ENCODE data around the gene KRTAP10-9. TPM values are rescaled to one million over a fixed set of nuclear protein-coding genes. Genes with fewer than 3 reads are reported as not detected.

Gene KRTAP10-9
- total RNA-seq, 1 experiment from 2014 or later = not detected

DNA sequence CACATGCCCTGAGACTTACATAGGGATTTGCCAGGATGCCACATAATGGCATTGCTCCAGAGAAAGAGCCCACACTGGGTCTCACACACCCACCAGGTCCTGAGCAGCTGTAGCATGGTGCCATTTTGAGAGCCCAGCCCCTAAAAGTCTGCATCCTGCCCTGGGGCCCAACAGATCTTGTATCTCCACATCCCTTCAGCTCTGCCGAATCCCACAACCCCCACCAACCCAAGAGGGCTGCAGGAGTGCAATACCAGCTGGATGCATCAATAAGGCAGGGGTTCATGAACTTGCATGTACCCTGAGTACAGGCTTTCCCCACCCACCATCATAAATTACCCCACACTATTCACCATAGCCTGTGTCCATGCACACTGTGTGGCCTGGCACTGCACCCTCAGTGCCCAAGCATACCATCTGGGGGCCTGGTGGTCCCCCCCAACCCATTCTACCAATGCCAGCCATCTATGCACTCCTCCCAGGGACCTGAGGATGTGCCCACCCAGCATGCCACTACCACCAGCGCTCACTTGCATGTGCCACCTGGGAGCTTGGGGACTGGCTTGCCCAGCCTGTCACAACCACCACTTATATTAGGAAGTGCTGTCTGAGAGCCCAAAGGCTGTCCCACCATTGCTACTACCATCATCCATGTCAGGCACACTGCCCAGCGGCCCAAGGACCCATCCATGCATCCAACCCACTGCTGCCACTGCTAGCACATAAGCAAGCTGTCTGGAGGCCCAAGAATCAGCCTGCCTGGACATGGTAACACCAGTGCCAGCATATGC is 43.9 kb downstream of the KRTAP10-9 start:
- Histone ChIP-seq H3K36me3 (ENCODE audit: insufficient read depth, low read length, poor library complexity, severe bottlenecking) (no peaks in the 10 kb centered on the region), H3K9me3 (ENCODE audit: low read depth, low read length, poor library complexity, severe bottlenecking) (peaks cover 28% of the 10 kb centered on the region), H3K27ac (ENCODE audit: low read depth, low read length, poor library complexity, severe bottlenecking) (no peak overlapping the region), H3K4me3 (ENCODE audit: low read depth, low read length, poor library complexity, severe bottlenecking) (no peak overlapping the region), H3K4me1 (ENCODE audit: insufficient read depth, low read length, poor library complexity, severe bottlenecking) (no peaks in the 10 kb centered on the region), H3K27me3 (replicated peaks; ENCODE audit: insufficient read depth, low read depth, low read length, poor library complexity) (no peaks in the 10 kb centered on the region)
- BruUV-seq (replicated peaks) = no TSS peak
- intact Hi-C loops (cut with micrococcal nuclease; ENCODE audit: unreplicated experiment) = no loop called here
- ChIA-PET POLR2A (ENCODE audit: low non-redundant PET) (no interaction called here), CTCF (no interaction called here)
- TF ChIP-seq, protein P1, sequence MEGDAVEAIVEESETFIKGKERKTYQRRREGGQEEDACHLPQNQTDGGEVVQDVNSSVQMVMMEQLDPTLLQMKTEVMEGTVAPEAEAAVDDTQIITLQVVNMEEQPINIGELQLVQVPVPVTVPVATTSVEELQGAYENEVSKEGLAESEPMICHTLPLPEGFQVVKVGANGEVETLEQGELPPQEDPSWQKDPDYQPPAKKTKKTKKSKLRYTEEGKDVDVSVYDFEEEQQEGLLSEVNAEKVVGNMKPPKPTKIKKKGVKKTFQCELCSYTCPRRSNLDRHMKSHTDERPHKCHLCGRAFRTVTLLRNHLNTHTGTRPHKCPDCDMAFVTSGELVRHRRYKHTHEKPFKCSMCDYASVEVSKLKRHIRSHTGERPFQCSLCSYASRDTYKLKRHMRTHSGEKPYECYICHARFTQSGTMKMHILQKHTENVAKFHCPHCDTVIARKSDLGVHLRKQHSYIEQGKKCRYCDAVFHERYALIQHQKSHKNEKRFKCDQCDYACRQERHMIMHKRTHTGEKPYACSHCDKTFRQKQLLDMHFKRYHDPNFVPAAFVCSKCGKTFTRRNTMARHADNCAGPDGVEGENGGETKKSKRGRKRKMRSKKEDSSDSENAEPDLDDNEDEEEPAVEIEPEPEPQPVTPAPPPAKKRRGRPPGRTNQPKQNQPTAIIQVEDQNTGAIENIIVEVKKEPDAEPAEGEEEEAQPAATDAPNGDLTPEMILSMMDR (conservative IDR thresholded peaks at IDR 0.05; ENCODE audit: low read depth, low read length) = no peak
- TF ChIP-seq EZH2 (IDR thresholded peaks at IDR 0.05; ENCODE audit: borderline replicate concordance, low read depth, low read length, poor library complexity, severe bottlenecking) = no peak
- no peak for DNase-seq (ENCODE audit: low spot score)

DNA sequence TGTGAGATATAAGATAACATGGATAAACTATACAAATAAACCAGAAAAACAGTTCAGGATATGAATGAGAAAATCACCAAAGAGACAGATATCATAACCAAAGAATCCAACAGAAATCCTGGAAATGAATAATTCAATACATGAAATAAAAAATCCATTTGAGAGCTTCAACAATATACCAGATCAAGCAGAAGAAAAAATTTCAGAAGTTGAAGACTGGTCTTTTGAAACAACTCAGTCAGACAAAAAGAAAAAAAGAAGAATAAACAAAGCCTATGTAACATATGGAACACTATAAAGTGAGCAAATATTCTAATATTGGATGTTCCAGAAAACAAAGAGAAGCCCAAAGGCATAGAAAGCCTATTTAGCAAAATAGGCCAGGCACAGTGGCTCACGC is 45.0 kb downstream of the KRTAP10-9 start:
- no peaks in the 10 kb centered on the region for H3K36me3 ChIP-seq (ENCODE audit: insufficient read depth, low read length, poor library complexity, severe bottlenecking)
- H3K4me3 ChIP-seq (ENCODE audit: low read depth, low read length, poor library complexity, severe bottlenecking) = no peak overlapping the region
- TF ChIP-seq EZH2 (IDR thresholded peaks at IDR 0.05; ENCODE audit: borderline replicate concordance, low read depth, low read length, poor library complexity, severe bottlenecking) = no peak
- TF ChIP-seq, protein P1 (conservative IDR thresholded peaks at IDR 0.05; ENCODE audit: low read depth, low read length) = no peak
- POLR2A ChIA-PET (ENCODE audit: low non-redundant PET) = no interaction called here
- CTCF ChIA-PET = no interaction called here
- DNase-seq (ENCODE audit: low spot score) = no peak
- BruUV-seq (replicated peaks) = no TSS peak
- no peak overlapping the region for H3K27ac ChIP-seq (ENCODE audit: low read depth, low read length, poor library complexity, severe bottlenecking)
- H3K27me3 ChIP-seq (replicated peaks; ENCODE audit: insufficient read depth, low read depth, low read length, poor library complexity) = no peaks in the 10 kb centered on the region
- H3K9me3 ChIP-seq (ENCODE audit: low read depth, low read length, poor library complexity, severe bottlenecking) = peaks cover 28% of the 10 kb centered on the region
- H3K4me1 ChIP-seq (ENCODE audit: insufficient read depth, low read length, poor library complexity, severe bottlenecking) = no peaks in the 10 kb centered on the region
- intact Hi-C loops (cut with micrococcal nuclease; ENCODE audit: unreplicated experiment) = no loop called here

DNA sequence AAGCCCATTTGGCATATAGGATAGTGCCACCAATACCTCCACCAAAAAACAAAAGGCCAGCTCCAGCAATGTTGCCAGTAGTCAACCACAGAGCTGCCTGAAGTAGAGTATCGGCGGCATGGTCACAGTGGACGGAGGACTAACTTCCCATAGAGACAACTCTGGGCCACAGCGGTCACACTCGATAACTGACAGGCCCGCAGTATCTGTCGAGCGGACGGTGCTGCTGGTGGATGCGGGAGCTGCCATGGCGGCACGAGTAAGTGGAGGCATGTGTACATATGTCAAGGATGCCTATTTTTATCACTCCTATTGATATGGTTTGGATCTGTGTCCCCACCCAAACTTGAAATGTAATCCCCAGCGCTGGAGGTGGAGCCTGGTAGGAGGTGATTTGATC is 51.0 kb downstream of the KRTAP10-9 start:
- Histone ChIP-seq H3K9me3 (ENCODE audit: low read depth, low read length, poor library complexity, severe bottlenecking) (peaks cover 8% of the 10 kb centered on the region), H3K4me1 (ENCODE audit: insufficient read depth, low read length, poor library complexity, severe bottlenecking) (no peaks in the 10 kb centered on the region), H3K36me3 (ENCODE audit: insufficient read depth, low read length, poor library complexity, severe bottlenecking) (no peaks in the 10 kb centered on the region), H3K4me3 (ENCODE audit: low read depth, low read length, poor library complexity, severe bottlenecking) (no peak overlapping the region), H3K27me3 (replicated peaks; ENCODE audit: insufficient read depth, low read depth, low read length, poor library complexity) (no peaks in the 10 kb centered on the region), H3K27ac (ENCODE audit: low read depth, low read length, poor library complexity, severe bottlenecking) (no peak overlapping the region)
- BruUV-seq (replicated peaks) = no TSS peak
- intact Hi-C loops (cut with micrococcal nuclease; ENCODE audit: unreplicated experiment) = no loop called here
- no peak for TF ChIP-seq EZH2 (IDR thresholded peaks at IDR 0.05; ENCODE audit: borderline replicate concordance, low read depth, low read length, poor library complexity, severe bottlenecking)
- TF ChIP-seq, protein P1 (conservative IDR thresholded peaks at IDR 0.05; ENCODE audit: low read depth, low read length) = no peak
- POLR2A ChIA-PET (ENCODE audit: low non-redundant PET) = no interaction called here
- CTCF ChIA-PET = no interaction called here
- DNase-seq (ENCODE audit: low spot score) = no peak

Other genes with a start within 250 kb of the KRTAP10-9 start
- 1.5 and 3.1 TPM in 2 replicates for gene LRRC3, start 171.6 kb upstream of the KRTAP10-9 start, total RNA-seq (2021)
- gene KRTAP10-1, start 86.9 kb upstream of the KRTAP10-9 start, total RNA-seq (2021) = 0.28 and 0.47 TPM in 2 replicates
- 0.26 and 0.69 TPM in 2 replicates for gene KRTAP10-2, start 75.6 kb upstream of the KRTAP10-9 start, total RNA-seq (2021)
- gene KRTAP10-3, start 68.3 kb upstream of the KRTAP10-9 start, total RNA-seq (2021) = 0.62 TPM in 1 of 2 replicates, not detected in the other
- gene KRTAP10-4, start 53.4 kb upstream of the KRTAP10-9 start, total RNA-seq (2021) = not detected in 2 replicates
- gene KRTAP10-5, start 46.5 kb upstream of the KRTAP10-9 start, total RNA-seq (2021) = 0.33 TPM in 1 of 2 replicates, not detected in the other
- gene KRTAP10-6, start 34.6 kb upstream of the KRTAP10-9 start, total RNA-seq (2021) = 0.39 TPM in 1 of 2 replicates, not detected in the other
- gene KRTAP10-7, start 26.5 kb upstream of the KRTAP10-9 start, total RNA-seq (2021) = not detected in 2 replicates
- gene KRTAP10-8, start 15.0 kb upstream of the KRTAP10-9 start, total RNA-seq (2021) = not detected in 2 replicates
- gene KRTAP10-10, start 10.3 kb downstream of the KRTAP10-9 start, total RNA-seq (2021) = not detected in 2 replicates
- gene KRTAP10-11, start 19.3 kb downstream of the KRTAP10-9 start, total RNA-seq (2021) = not detected in 2 replicates
- 0.81 and 1.0 TPM in 2 replicates for gene KRTAP12-4, start 27.6 kb downstream of the KRTAP10-9 start, total RNA-seq (2021)
- not detected in 2 replicates for gene KRTAP12-3, start 30.8 kb downstream of the KRTAP10-9 start, total RNA-seq (2021)
- 1.6 and 1.8 TPM in 2 replicates for gene KRTAP12-2, start 39.8 kb downstream of the KRTAP10-9 start, total RNA-seq (2021)
- gene KRTAP12-1, start 55.1 kb downstream of the KRTAP10-9 start, total RNA-seq (2021) = 0.80 and 2.8 TPM in 2 replicates
- not detected in 2 replicates for gene KRTAP10-12, start 70.1 kb downstream of the KRTAP10-9 start, total RNA-seq (2021)
- 8.3 and 12.4 TPM in 2 replicates for gene TSPEAR, start 84.5 kb downstream of the KRTAP10-9 start, total RNA-seq (2021)
- 204 and 212 TPM in 2 replicates for gene UBE2G2, start 174.7 kb downstream of the KRTAP10-9 start, total RNA-seq (2021)
- gene SUMO3, start 191.0 kb downstream of the KRTAP10-9 start, total RNA-seq (2021) = 124 and 132 TPM in 2 replicates
- 216 and 217 TPM in 2 replicates for gene PTTG1IP, start 246.6 kb downstream of the KRTAP10-9 start, total RNA-seq (2021)